Kasumi-1 (cell line): ENCODE measurements around the gene GALNT1.
"Not testable (repeated sequence)": the region's sequence is repeated elsewhere in the genome, so short reads cannot be mapped to it uniquely, and the experiment has no call there.

Experiments
- DNase-seq, 2 experiments: peaks; one replicate each; lab custom pipeline; 2025; lab: John Stamatoyannopoulos, UW

Gene GALNT1

GRCh38 chr18:35581546-35581897, at the start of gene GALNT1:
TSS of gene GALNT1 (plus strand) at chr18:35581740. CDS start at chr18:35654663, 72,923 bp downstream.
- no peak for DNase-seq

GRCh38 chr18:35533916-35534405, 47.6 kb upstream of the GALNT1 start:
- no peak for DNase-seq

GRCh38 chr18:35535297-35535696, 46.2 kb upstream of the GALNT1 start:
- DNase-seq, result peak; percentile 26 to 46

GRCh38 chr18:35542356-35542755, 39.2 kb upstream of the GALNT1 start:
- no peak for DNase-seq

- no peak for DNase-seq
These were observed 34.4 kb upstream of the GALNT1 start for GRCh38 chr18:35547008-35547605.

- peak; percentile 48 to 49 for DNase-seq
These were observed 32.0 kb upstream of the GALNT1 start for GRCh38 chr18:35549564-35549963.

GRCh38 chr18:35553300-35553699, 28.2 kb upstream of the GALNT1 start:
- no peak for DNase-seq

- DNase-seq, result not testable (repeated sequence)
These were observed 26.0 kb upstream of the GALNT1 start for GRCh38 chr18:35555538-35555937.

GRCh38 chr18:35559867-35560266, 21.7 kb upstream of the GALNT1 start:
- DNase-seq, result no peak

GRCh38 chr18:35564795-35565453, 16.6 kb upstream of the GALNT1 start:
- no peak for DNase-seq

GRCh38 chr18:35566019-35566418, 15.5 kb upstream of the GALNT1 start:
- no peak for DNase-seq

GRCh38 chr18:35570182-35570581, 11.4 kb upstream of the GALNT1 start:
- no peak for DNase-seq

GRCh38 chr18:35571138-35571537, 10.4 kb upstream of the GALNT1 start:
- DNase-seq, result no peak

GRCh38 chr18:35572644-35573043, 8.9 kb upstream of the GALNT1 start:
- DNase-seq, result no peak

GRCh38 chr18:35573531-35573930, 8.0 kb upstream of the GALNT1 start:
- no peak for DNase-seq

- DNase-seq, result not testable (repeated sequence)
These were observed 5.2 kb upstream of the GALNT1 start for GRCh38 chr18:35576240-35576845.

- DNase-seq, result no peak
These were observed 4.3 kb upstream of the GALNT1 start for GRCh38 chr18:35577045-35577848.

- no peak for DNase-seq
These were observed 3.1 kb upstream of the GALNT1 start for GRCh38 chr18:35578481-35578880.

- DNase-seq, result no peak
These were observed 2.6 kb upstream of the GALNT1 start for GRCh38 chr18:35578936-35579335.

- peak; percentile 46 to 51 for DNase-seq
These were observed 620 bp upstream of the GALNT1 start for GRCh38 chr18:35580701-35581539.

GRCh38 chr18:35581898-35582641, 530 bp downstream of the GALNT1 start:
- peak; percentile 9 to 15 for DNase-seq
